OCI-LY3 (cell line): ENCODE data around the gene PPP1R2B.

Source experiments
- CTCF ChIP-seq: fragments of 200-600, 300-600 bp; sonication (generic); IDR thresholded peaks from 2 replicates; pipeline ENCODE4 v1.5.1; 2014; ENCODE audit warnings: antibody characterized with exemption, low read length, low read depth
- EZH2phosphoT487 ChIP-seq: fragments of 200-600 bp; shearing (Covaris generic); IDR thresholded peaks from 2 replicates; pipeline ENCODE4 v1.6.1; 2018; ENCODE audit warnings: antibody characterized with exemption, mixed run types, low read depth

GRCh38 chr5:156892864-156893263 lies 42.8 kb downstream of the PPP1R2B start:
- TF ChIP-seq CTCF (no peak), EZH2phosphoT487 (no peak)
